Activated naive CD4-positive, alpha-beta T cell treated with anti-CD3 and anti-CD28 coated beads for 36 hours (primary cell): ENCODE measurements around the gene MAP6D1. TPM values are rescaled to one million over a fixed set of nuclear protein-coding genes. Genes with fewer than 3 reads are reported as not detected.

Experiments used
- CTCF ChIA-PET: fragments of 350-600 bp; sonication (Branson Sonifier 250); formaldehyde crosslinking; loops from one replicate; lab custom pipeline; 2021; ENCODE audit warnings: antibody characterized with exemption; lab: Charles Lee
- DNase-seq: peaks from one replicate; pipeline ENCODE4 v3.0.0-alpha.2; 2020
- H3K27ac Mint-ChIP-seq: one replicate; pipeline ENCODE4 v1.8.0; 2021; ENCODE audit warnings: mild to moderate bottlenecking, mixed read lengths
- H3K27me3 Mint-ChIP-seq: one replicate; pipeline ENCODE4 v1.8.0; 2021; ENCODE audit warnings: low read depth, mixed read lengths
- H3K36me3 Mint-ChIP-seq: one replicate; pipeline ENCODE4 v1.8.0; 2021; ENCODE audit warnings: low read depth, mixed read lengths
- H3K4me1 Mint-ChIP-seq: one replicate; pipeline ENCODE4 v1.8.0; 2021; ENCODE audit warnings: low read depth, mixed read lengths
- H3K4me3 Mint-ChIP-seq: one replicate; pipeline ENCODE4 v1.8.0; 2021; ENCODE audit warnings: mild to moderate bottlenecking, moderate library complexity, mixed read lengths
- H3K9me3 Mint-ChIP-seq: one replicate; pipeline ENCODE4 v1.8.0; 2021; ENCODE audit warnings: mixed read lengths
- intact Hi-C: fragments of 100-400 bp; cut with micrococcal nuclease; formaldehyde crosslinking; loops from one replicate; pipeline ENCODE4 v1.15.1; 2023
- total RNA-seq, 2 experiments: library from RNA; stranded (reverse); gene quantifications; one replicate each; pipeline ENCODE4 v1.2.3, GENCODE V29; 2021

MAP6D1 gene
- total RNA-seq, 2 experiments from 2014 or later: 1.1 to 1.4 TPM

GRCh38 chr3:183808355-183808754, 17.0 kb downstream of the MAP6D1 start:
- CTCF ChIA-PET: no interaction called here
- H3K4me3 Mint-ChIP-seq: no peak overlapping the region
- H3K9me3 Mint-ChIP-seq: no peaks in the 10 kb centered on the region
- no peaks in the 10 kb centered on the region for H3K27me3 Mint-ChIP-seq
- intact Hi-C loops: no loop called here
- H3K36me3 Mint-ChIP-seq: peaks cover 35% of the 10 kb centered on the region
- DNase-seq: no peak
- H3K27ac Mint-ChIP-seq: no peak overlapping the region
- H3K4me1 Mint-ChIP-seq: no peaks in the 10 kb centered on the region

GRCh38 chr3:183807881-183808280, 17.5 kb downstream of the MAP6D1 start:
- no peaks in the 10 kb centered on the region for H3K9me3 Mint-ChIP-seq
- H3K36me3 Mint-ChIP-seq: peaks cover 37% of the 10 kb centered on the region
- H3K4me1 Mint-ChIP-seq: no peaks in the 10 kb centered on the region
- CTCF ChIA-PET: no interaction called here
- no peak overlapping the region for H3K4me3 Mint-ChIP-seq
- no peaks in the 10 kb centered on the region for H3K27me3 Mint-ChIP-seq
- no peak overlapping the region for H3K27ac Mint-ChIP-seq
- intact Hi-C loops: no loop called here
- DNase-seq: no peak

GRCh38 chr3:183807209-183807728, 18.1 kb downstream of the MAP6D1 start:
- H3K36me3 Mint-ChIP-seq: peaks cover 38% of the 10 kb centered on the region
- H3K4me1 Mint-ChIP-seq: no peaks in the 10 kb centered on the region
- H3K9me3 Mint-ChIP-seq: no peaks in the 10 kb centered on the region
- intact Hi-C loops: no loop called here
- CTCF ChIA-PET: no interaction called here
- DNase-seq: no peak
- H3K4me3 Mint-ChIP-seq: no peak overlapping the region
- H3K27me3 Mint-ChIP-seq: no peaks in the 10 kb centered on the region
- H3K27ac Mint-ChIP-seq: no peak overlapping the region

GRCh38 chr3:183802989-183803388, 22.4 kb downstream of the MAP6D1 start:
- H3K4me3 Mint-ChIP-seq: no peak overlapping the region
- H3K27me3 Mint-ChIP-seq: no peaks in the 10 kb centered on the region
- H3K9me3 Mint-ChIP-seq: no peaks in the 10 kb centered on the region
- no peaks in the 10 kb centered on the region for H3K4me1 Mint-ChIP-seq
- CTCF ChIA-PET: no interaction called here
- intact Hi-C loops: no loop called here
- DNase-seq: no peak
- peaks cover 37% of the 10 kb centered on the region for H3K36me3 Mint-ChIP-seq
- H3K27ac Mint-ChIP-seq: no peak overlapping the region

GRCh38 chr3:183801601-183802000, 23.8 kb downstream of the MAP6D1 start:
- H3K36me3 Mint-ChIP-seq: peaks cover 31% of the 10 kb centered on the region
- H3K27me3 Mint-ChIP-seq: no peaks in the 10 kb centered on the region
- no peak for DNase-seq
- no peak overlapping the region for H3K27ac Mint-ChIP-seq
- H3K4me1 Mint-ChIP-seq: no peaks in the 10 kb centered on the region
- no peak overlapping the region for H3K4me3 Mint-ChIP-seq
- CTCF ChIA-PET: no interaction called here
- intact Hi-C loops: no loop called here
- no peaks in the 10 kb centered on the region for H3K9me3 Mint-ChIP-seq

GRCh38 chr3:183800243-183800863, 25.0 kb downstream of the MAP6D1 start:
- no peak overlapping the region for H3K4me3 Mint-ChIP-seq
- CTCF ChIA-PET: no interaction called here
- intact Hi-C loops: no loop called here
- DNase-seq: no peak
- no peaks in the 10 kb centered on the region for H3K9me3 Mint-ChIP-seq
- H3K36me3 Mint-ChIP-seq: peaks cover 33% of the 10 kb centered on the region
- no peaks in the 10 kb centered on the region for H3K27me3 Mint-ChIP-seq
- H3K4me1 Mint-ChIP-seq: no peaks in the 10 kb centered on the region
- H3K27ac Mint-ChIP-seq: no peak overlapping the region

- Mint-ChIP-seq H3K36me3 (peaks cover 34% of the 10 kb centered on the region), H3K27me3 (no peaks in the 10 kb centered on the region), H3K27ac (no peak overlapping the region), H3K4me3 (no peak overlapping the region), H3K4me1 (no peaks in the 10 kb centered on the region), H3K9me3 (no peaks in the 10 kb centered on the region)
- DNase-seq: no peak
- intact Hi-C loops: no loop called here
- CTCF ChIA-PET: no interaction called here
These were observed 25.9 kb downstream of the MAP6D1 start for GRCh38 chr3:183799461-183799860.

- no peak for DNase-seq
- intact Hi-C loops: no loop called here
- Mint-ChIP-seq H3K4me1 (no peaks in the 10 kb centered on the region), H3K27me3 (no peaks in the 10 kb centered on the region), H3K9me3 (no peaks in the 10 kb centered on the region), H3K27ac (no peak overlapping the region), H3K36me3 (peaks cover 35% of the 10 kb centered on the region), H3K4me3 (no peak overlapping the region)
- CTCF ChIA-PET: interaction anchor here (0.6 kb wide), 1 partner anchor 15 kb away, joined by 3 read pairs; no protein-coding TSS in a partner anchor
These were observed 27.4 kb downstream of the MAP6D1 start for GRCh38 chr3:183797996-183798395.

GRCh38 chr3:183796372-183796771, 29.0 kb downstream of the MAP6D1 start:
- Mint-ChIP-seq H3K27me3 (no peaks in the 10 kb centered on the region), H3K27ac (no peak overlapping the region), H3K4me3 (no peak overlapping the region), H3K9me3 (no peaks in the 10 kb centered on the region), H3K4me1 (no peaks in the 10 kb centered on the region), H3K36me3 (peaks cover 39% of the 10 kb centered on the region)
- CTCF ChIA-PET: interaction anchor here (0.6 to 1.3 kb wide), 2 partner anchors 88 to 326 kb away, joined by 3 to 4 read pairs; partner anchors contain the start of gene PARL
- no peak for DNase-seq
- intact Hi-C loops: no loop called here

- H3K27me3 Mint-ChIP-seq: no peaks in the 10 kb centered on the region
- peaks cover 46% of the 10 kb centered on the region for H3K36me3 Mint-ChIP-seq
- CTCF ChIA-PET: interaction anchor here (0.6 to 1.1 kb wide), 3 partner anchors 8 to 200 kb away, joined by 3 read pairs; partner anchors contain the start of gene PARL
- no peak overlapping the region for H3K4me3 Mint-ChIP-seq
- H3K4me1 Mint-ChIP-seq: no peaks in the 10 kb centered on the region
- DNase-seq: no peak
- intact Hi-C loops: no loop called here
- no peak overlapping the region for H3K27ac Mint-ChIP-seq
- H3K9me3 Mint-ChIP-seq: no peaks in the 10 kb centered on the region
These were observed 30.9 kb downstream of the MAP6D1 start for GRCh38 chr3:183794452-183794851.

- CTCF ChIA-PET: interaction anchor here (0.7 kb wide), 1 partner anchor 21 kb away, joined by 3 read pairs; no protein-coding TSS in a partner anchor
- peaks cover 46% of the 10 kb centered on the region for H3K36me3 Mint-ChIP-seq
- intact Hi-C loops: no loop called here
These were observed 32.4 kb downstream of the MAP6D1 start for GRCh38 chr3:183792976-183793375.

GRCh38 chr3:183790700-183791099, 34.7 kb downstream of the MAP6D1 start:
- H3K4me3 Mint-ChIP-seq: no peak overlapping the region
- H3K27ac Mint-ChIP-seq: no peak overlapping the region
- H3K9me3 Mint-ChIP-seq: no peaks in the 10 kb centered on the region
- CTCF ChIA-PET: no interaction called here
- H3K36me3 Mint-ChIP-seq: peaks cover 55% of the 10 kb centered on the region
- DNase-seq: no peak
- H3K27me3 Mint-ChIP-seq: no peaks in the 10 kb centered on the region
- peaks cover 3% of the 10 kb centered on the region for H3K4me1 Mint-ChIP-seq
- intact Hi-C loops: no loop called here

More at GRCh38 chr3:183792976-183793375, 32.4 kb downstream of the MAP6D1 start:
- Mint-ChIP-seq H3K9me3 (no peaks in the 10 kb centered on the region), H3K27ac (no peak overlapping the region), H3K4me1 (peaks cover 3% of the 10 kb centered on the region), H3K4me3 (no peak overlapping the region), H3K27me3 (no peaks in the 10 kb centered on the region)
- no peak for DNase-seq

GRCh38 chr3:183789826-183790225, 35.6 kb downstream of the MAP6D1 start:
- Mint-ChIP-seq H3K36me3 (peaks cover 55% of the 10 kb centered on the region), H3K9me3 (no peaks in the 10 kb centered on the region), H3K27ac (no peak overlapping the region)

More at GRCh38 chr3:183789826-183790225, 35.6 kb downstream of the MAP6D1 start:
- Mint-ChIP-seq H3K4me1 (peaks cover 3% of the 10 kb centered on the region), H3K4me3 (no peak overlapping the region), H3K27me3 (no peaks in the 10 kb centered on the region)
- CTCF ChIA-PET: no interaction called here
- DNase-seq: no peak
- intact Hi-C loops: no loop called here
